Spleen (tissue), 11 donors: ENCODE measurements around the gene NXNL2. TPM values are rescaled to one million over a fixed set of nuclear protein-coding genes. Genes with fewer than 3 reads are reported as not detected.

Source experiments
- DNase-seq: peaks from one replicate; pipeline ENCODE4 v3.0.0-alpha.2; 2020
- H3K27ac ChIP-seq, 8 donors: fragments of 200-600 bp; sonication (generic) in 7 of 8; 1 replicate in 4 of 8; 2 replicates in 4 of 8; pipeline versions ENCODE4 v1.5.0 to v1.8.0; 2016 to 2021; ENCODE audit warnings: inconsistent platforms in 4 of 8, mild to moderate bottlenecking in 4 of 8, moderate library complexity in 1 of 8
- H3K27me3 ChIP-seq, 7 donors: fragments of 200-600 bp; sonication (generic) in 6 of 7; replicated peaks in 1 of 7; 1 replicate in 4 of 7; 2 replicates in 3 of 7; pipeline versions ENCODE4 v1.5.0 to v1.8.0; 2016 to 2021; ENCODE audit warnings: inconsistent platforms in 3 of 7, mild to moderate bottlenecking in 1 of 7
- H3K36me3 ChIP-seq, 6 donors: fragments of 200-600 bp; sonication (generic) in 5 of 6; 1 replicate in 4 of 6; 2 replicates in 2 of 6; pipeline versions ENCODE4 v1.5.0 to v1.8.0; 2016 to 2021; ENCODE audit warnings: inconsistent platforms in 2 of 6
- H3K4me1 ChIP-seq, 6 donors: fragments of 200-600 bp; sonication (generic) in 5 of 6; 1 replicate in 3 of 6; 2 replicates in 3 of 6; pipeline versions ENCODE4 v1.5.0 to v1.8.0; 2016 to 2021; ENCODE audit warnings: inconsistent platforms in 3 of 6
- H3K4me3 ChIP-seq, 8 donors: fragments of 200-600 bp; sonication (generic) in 7 of 8; 1 replicate in 4 of 8; 2 replicates in 4 of 8; pipeline versions ENCODE4 v1.5.0 to v1.8.0; 2016 to 2021; ENCODE audit warnings: inconsistent platforms in 4 of 8, mild to moderate bottlenecking in 4 of 8, moderate library complexity in 2 of 8
- H3K9me3 ChIP-seq, 8 donors: fragments of 200-600 bp; sonication (generic) in 7 of 8; 1 replicate in 4 of 8; 2 replicates in 4 of 8; pipeline versions ENCODE4 v1.5.0 to v1.8.0; 2016 to 2021; ENCODE audit warnings: inconsistent platforms in 4 of 8
- POLR2A ChIP-seq, 3 donors: fragments of 450-650 bp; IDR thresholded peaks; one replicate each; pipeline ENCODE4 v1.5.1; 2017; ENCODE audit warnings: antibody characterized with exemption in 3 of 3, mild to moderate bottlenecking in 1 of 3
- POLR2AphosphoS5 ChIP-seq, 3 donors: sonication (generic); formaldehyde crosslinking; IDR thresholded peaks; one replicate each; pipeline ENCODE4 v1.5.1; 2017; ENCODE audit warnings: antibody characterized with exemption in 3 of 3
- WGBS, 5 donors: extraction: QIAGEN DNeasy Blood & Tissue Kit in 3 of 5; methylation state at CpG; one replicate each; pipeline versions ENCODE4 v1.1.5 to v1.1.7; 2013 to 2018; 5-methylcytosine and 5-hydroxymethylcytosine counted together
- intact Hi-C: fragments of 100-400 bp; cut with DNase I; formaldehyde crosslinking; loops from one replicate; pipeline ENCODE4 v1.15.0; 2023; ENCODE audit warnings: low total_unique reads
- polyA plus RNA-seq, 3 donors: library from polyadenylated mRNA; stranded (reverse); fragments of 200-250 nt; gene quantifications; one replicate each; pipeline ENCODE4 v1.2.1, GENCODE V29; 2013
- total RNA-seq, 7 donors: library from RNA; depleted of rRNA in 3 of 7; stranded (reverse); fragments of >200 nt in 3 of 7; fragmentation: NEBNext Ultra II Directional in 4 of 7; extraction: Animal tissue kit (Norgen Biotek cat#: 25700) in 4 of 7; gene quantifications; one replicate each; pipeline versions ENCODE4 v1.1.0 to v1.2.1, GENCODE V29; 2016 to 2021
- TF ChIP-seq, protein P1 (sequence below), 11 experiments: fragments of 200-600 bp in 7 of 11; fragments of 450-650 bp in 4 of 11; sonication (generic) in 4 of 11; IDR thresholded peaks in 8 of 11; conservative IDR thresholded peaks in 3 of 11; 1 replicate in 7 of 11; 2 replicates in 4 of 11; pipeline versions ENCODE4 v1.4.0 to v1.8.0; 2016 to 2021; ENCODE audit warnings: antibody characterized with exemption in 11 of 11, inconsistent platforms in 4 of 11, mild to moderate bottlenecking in 1 of 11
- donor health status: healthy with polysubstance abuse.
- donor health status: DM: no; HTN: no; CAD: no; lungs with moderate emphysema.
- donor health status: DM: no; HTN: no; CAD: no.
- donor health status: Bipolar disorder and iron deficiency.
- donor health status: healthy.
- donor health status: DM: no; HTN: no; CAD: no.
- donor health status: DM: yes; HTN: yes; CAD: no.

NXNL2 gene
- total and polyA plus RNA-seq, 10 donors: 0.22 to 0.94 (median 0.29) TPM; not detected in 5

DNA sequence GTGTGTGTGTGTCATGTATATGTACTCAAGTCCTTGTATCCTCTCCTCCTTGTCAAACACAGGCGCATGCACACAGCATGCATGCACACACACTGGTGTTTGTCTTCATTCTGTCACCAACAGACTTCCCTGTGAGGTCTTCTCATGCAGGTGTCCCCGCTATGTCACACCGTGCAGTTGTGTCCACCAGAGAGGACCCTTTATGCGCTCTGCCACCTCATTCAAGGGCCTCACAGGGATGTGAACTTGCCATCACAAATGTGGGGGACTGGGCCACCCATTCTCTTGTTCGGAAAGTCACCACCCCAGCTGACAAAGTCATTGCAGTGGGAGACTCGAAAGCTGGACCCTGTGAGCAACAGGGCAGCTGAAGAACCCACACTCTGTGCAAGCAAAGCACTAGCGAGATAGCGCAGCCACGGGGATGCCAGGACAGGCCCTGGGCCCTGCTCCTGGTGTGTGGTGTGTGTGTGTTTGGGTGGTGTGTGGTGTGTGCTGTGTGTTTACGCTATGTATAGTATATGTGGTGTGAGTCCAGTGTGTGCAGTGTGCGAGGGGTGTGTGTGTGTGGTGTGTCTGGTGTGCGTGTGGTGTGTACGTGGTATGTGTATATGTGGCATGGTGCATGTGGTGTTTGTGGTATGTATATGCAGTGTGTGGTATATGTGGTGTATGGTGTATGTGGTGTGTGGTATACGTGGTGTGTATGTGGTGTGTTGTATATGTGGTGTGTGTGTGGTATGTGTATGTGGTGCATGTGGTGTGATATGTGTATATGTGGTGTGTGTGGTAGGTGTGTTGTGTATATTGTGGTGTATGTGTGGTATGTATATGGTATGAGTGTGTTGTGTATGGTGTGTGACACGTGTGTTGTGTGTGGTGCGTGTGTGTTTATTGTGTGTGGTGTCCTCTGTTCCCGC, 30.9 kb upstream of the NXNL2 start:
- Histone ChIP-seq H3K4me3 (no peak overlapping the region), H3K36me3 (no peaks in the 10 kb centered on the region), H3K9me3 (peaks cover 0 to 8% (median 2%) of the 10 kb centered on the region in 8 donors), H3K27me3 (no peaks in the 10 kb centered on the region), H3K4me1 (no peaks in the 10 kb centered on the region), H3K27ac (no peak overlapping the region)
- intact Hi-C loops: no loop called here
- TF ChIP-seq POLR2AphosphoS5 (IDR thresholded peaks at IDR 0.05) (no peak), POLR2A (IDR thresholded peaks at IDR 0.05) (no peak)
- TF ChIP-seq, protein P1, sequence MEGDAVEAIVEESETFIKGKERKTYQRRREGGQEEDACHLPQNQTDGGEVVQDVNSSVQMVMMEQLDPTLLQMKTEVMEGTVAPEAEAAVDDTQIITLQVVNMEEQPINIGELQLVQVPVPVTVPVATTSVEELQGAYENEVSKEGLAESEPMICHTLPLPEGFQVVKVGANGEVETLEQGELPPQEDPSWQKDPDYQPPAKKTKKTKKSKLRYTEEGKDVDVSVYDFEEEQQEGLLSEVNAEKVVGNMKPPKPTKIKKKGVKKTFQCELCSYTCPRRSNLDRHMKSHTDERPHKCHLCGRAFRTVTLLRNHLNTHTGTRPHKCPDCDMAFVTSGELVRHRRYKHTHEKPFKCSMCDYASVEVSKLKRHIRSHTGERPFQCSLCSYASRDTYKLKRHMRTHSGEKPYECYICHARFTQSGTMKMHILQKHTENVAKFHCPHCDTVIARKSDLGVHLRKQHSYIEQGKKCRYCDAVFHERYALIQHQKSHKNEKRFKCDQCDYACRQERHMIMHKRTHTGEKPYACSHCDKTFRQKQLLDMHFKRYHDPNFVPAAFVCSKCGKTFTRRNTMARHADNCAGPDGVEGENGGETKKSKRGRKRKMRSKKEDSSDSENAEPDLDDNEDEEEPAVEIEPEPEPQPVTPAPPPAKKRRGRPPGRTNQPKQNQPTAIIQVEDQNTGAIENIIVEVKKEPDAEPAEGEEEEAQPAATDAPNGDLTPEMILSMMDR (IDR thresholded peaks at IDR 0.05 in 8 of 11, conservative IDR thresholded peaks at IDR 0.05 in 3 of 11): no peak
- peak; percentile 51 for DNase-seq
- WGBS, 5 donors: 94 to 95% (median 95%) methylated on average over 15 to 17 of the region's 17 CpGs

DNA sequence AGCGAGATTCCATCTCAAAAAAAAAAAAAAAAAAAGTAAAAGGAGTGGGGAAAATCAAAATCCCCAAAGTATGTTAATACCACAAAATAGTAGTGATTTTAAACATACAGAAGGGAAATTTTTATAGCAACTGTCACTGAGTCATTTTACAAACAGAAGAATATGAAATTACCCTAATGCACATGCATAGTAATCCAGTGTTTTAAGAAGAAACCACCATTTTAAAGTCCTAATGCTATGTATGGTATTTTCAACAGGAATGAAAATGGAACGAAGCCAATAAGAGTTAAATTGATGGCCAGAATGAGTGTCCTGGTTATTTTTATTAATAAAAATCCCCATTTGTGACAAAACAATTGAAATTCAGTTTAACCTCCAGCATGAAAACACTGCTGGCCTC, 26.7 kb upstream of the NXNL2 start:
- H3K9me3 ChIP-seq: peaks cover 0 to 8% (median 2%) of the 10 kb centered on the region in 8 donors
- H3K27ac ChIP-seq: no peak overlapping the region
- no peak for DNase-seq
- TF ChIP-seq POLR2A (IDR thresholded peaks at IDR 0.05) (no peak), POLR2AphosphoS5 (IDR thresholded peaks at IDR 0.05) (no peak)
- TF ChIP-seq, protein P1 (IDR thresholded peaks at IDR 0.05 in 8 of 11, conservative IDR thresholded peaks at IDR 0.05 in 3 of 11): no peak
- intact Hi-C loops: no loop called here
- WGBS, 5 donors: 69 to 83% (median 80%) methylated on average over 1 to 2 of the region's 2 CpGs
- peaks cover 0 to 4% (median 0%) of the 10 kb centered on the region in 7 donors for H3K27me3 ChIP-seq
- H3K4me3 ChIP-seq: no peak overlapping the region
- H3K4me1 ChIP-seq: no peaks in the 10 kb centered on the region
- H3K36me3 ChIP-seq: no peaks in the 10 kb centered on the region

DNA sequence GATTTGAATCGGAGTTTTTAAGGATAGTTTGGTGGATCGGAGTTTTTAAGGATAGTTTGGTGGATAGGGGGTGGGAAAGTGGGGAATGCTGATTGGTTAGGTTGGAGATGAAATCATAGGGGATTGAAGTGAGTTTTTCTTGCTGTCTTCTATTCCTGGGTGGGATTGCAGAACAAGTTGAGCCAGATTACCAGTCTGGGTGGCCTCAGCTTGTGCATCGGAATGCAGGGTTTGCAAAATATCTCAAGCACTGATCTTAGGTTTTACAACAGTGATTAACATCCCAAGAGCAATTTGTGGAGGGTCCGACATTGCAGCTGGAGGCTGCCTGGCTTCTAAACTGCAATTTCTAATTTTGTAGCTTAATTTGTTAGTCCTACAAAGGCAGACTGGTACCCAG, 23.1 kb upstream of the NXNL2 start:
- TF ChIP-seq POLR2A (IDR thresholded peaks at IDR 0.05): no peak
- no peak for TF ChIP-seq POLR2AphosphoS5 (IDR thresholded peaks at IDR 0.05)
- TF ChIP-seq, protein P1 (IDR thresholded peaks at IDR 0.05 in 8 of 11, conservative IDR thresholded peaks at IDR 0.05 in 3 of 11): no peak
- Histone ChIP-seq H3K9me3 (peaks cover 0 to 21% (median 12%) of the 10 kb centered on the region in 8 donors), H3K4me3 (no peak overlapping the region), H3K4me1 (no peaks in the 10 kb centered on the region), H3K27me3 (peaks cover 0 to 4% (median 0%) of the 10 kb centered on the region in 7 donors), H3K36me3 (no peaks in the 10 kb centered on the region), H3K27ac (no peak overlapping the region)
- 72 to 91% (median 86%) methylated on average over 4 of the region's 4 CpGs for WGBS, 5 donors
- intact Hi-C loops: no loop called here
- no peak for DNase-seq

GRCh38 chr9:88514247-88514646, 20.7 kb upstream of the NXNL2 start:
- intact Hi-C loops: no loop called here
- DNase-seq: no peak
- peaks cover 0 to 4% (median 0%) of the 10 kb centered on the region in 7 donors for H3K27me3 ChIP-seq
- H3K36me3 ChIP-seq: no peaks in the 10 kb centered on the region
- H3K4me3 ChIP-seq: no peak overlapping the region
- peaks cover 0 to 15% (median 12%) of the 10 kb centered on the region in 8 donors for H3K9me3 ChIP-seq
- H3K4me1 ChIP-seq: no peaks in the 10 kb centered on the region
- TF ChIP-seq, protein P1 (IDR thresholded peaks at IDR 0.05 in 8 of 11, conservative IDR thresholded peaks at IDR 0.05 in 3 of 11): no peak
- TF ChIP-seq POLR2A (IDR thresholded peaks at IDR 0.05): no peak
- TF ChIP-seq POLR2AphosphoS5 (IDR thresholded peaks at IDR 0.05): no peak
- WGBS, 5 donors: 80 to 97% (median 94%) methylated on average over 6 of the region's 6 CpGs
- no peak overlapping the region for H3K27ac ChIP-seq
